GM23338 (cell line): ENCODE measurements around the gene COPB2. TPM values are rescaled to one million over a fixed set of nuclear protein-coding genes. Genes with fewer than 3 reads are reported as not detected.

Experiments
- ATAC-seq: fragments of 200-7000 bp; cut with Tn5 transposase; 3 replicates; pipeline ENCODE4 v1.9.1; 2020
- DNase-seq: peaks from one replicate; pipeline ENCODE4 v3.0.0-alpha.2; 2015; ENCODE audit warnings: low spot score
- H2AFZ ChIP-seq: fragments of 200-600 bp; sonication (generic); 2 replicates; pipeline ENCODE4 v1.8.0; 2016; ENCODE audit warnings: antibody characterized with exemption, mild to moderate bottlenecking, moderate library complexity
- H3F3A ChIP-seq: fragments of 200-600 bp; sonication (generic); replicated peaks from 2 replicates; pipeline ENCODE4 v1.8.0; 2017; ENCODE audit warnings: antibody characterized with exemption, mixed run types, low read depth
- H3K27ac ChIP-seq: fragments of 200-600 bp; sonication (generic); 2 replicates; pipeline ENCODE4 v1.6.1; 2016; ENCODE audit warnings: low read depth
- H3K27me3 ChIP-seq: fragments of 200-600 bp; sonication (generic); 2 replicates; pipeline ENCODE4 v1.8.0; 2016; ENCODE audit warnings: mild to moderate bottlenecking, mixed run types, moderate library complexity; ENCODE audit not compliant: insufficient read depth
- H3K36me3 ChIP-seq: fragments of 200-600 bp; sonication (generic); 2 replicates; pipeline ENCODE4 v1.8.0; 2016; ENCODE audit warnings: mild to moderate bottlenecking; ENCODE audit not compliant: insufficient read depth
- H3K4me1 ChIP-seq: fragments of 200-600 bp; sonication (generic); 2 replicates; pipeline ENCODE4 v1.8.0; 2016; ENCODE audit warnings: mild to moderate bottlenecking, moderate library complexity; ENCODE audit not compliant: insufficient read depth
- H3K4me2 ChIP-seq: fragments of 200-600 bp; sonication (generic); 2 replicates; pipeline ENCODE4 v1.7.1; 2017; ENCODE audit warnings: mixed run types
- H3K4me3 ChIP-seq: fragments of 200-600 bp; sonication (generic); 2 replicates; pipeline ENCODE4 v1.6.1; 2016; ENCODE audit warnings: mixed run types
- H3K79me2 ChIP-seq: fragments of 200-600 bp; sonication (generic); replicated peaks from 2 replicates; pipeline ENCODE4 v1.8.0; 2017; ENCODE audit warnings: mild to moderate bottlenecking; ENCODE audit not compliant: insufficient read depth
- H3K9me2 ChIP-seq: fragments of 200-600 bp; sonication (generic); 2 replicates; pipeline ENCODE4 v1.8.0; 2017; ENCODE audit not compliant: insufficient read depth
- H4K20me1 ChIP-seq: fragments of 200-600 bp; sonication (generic); replicated peaks from 2 replicates; pipeline ENCODE4 v1.8.0; 2017; ENCODE audit warnings: mild to moderate bottlenecking; ENCODE audit not compliant: insufficient read depth
- H3K27ac Mint-ChIP-seq: 2 replicates; pipeline ENCODE4 v1.8.0; 2020; ENCODE audit warnings: inconsistent platforms, mild to moderate bottlenecking, moderate library complexity, mixed read lengths
- H3K27me3 Mint-ChIP-seq: 3 replicates; pipeline ENCODE4 v1.8.0; 2022; ENCODE audit warnings: low read depth, mild to moderate bottlenecking, moderate library complexity, mixed read lengths, inconsistent platforms; ENCODE audit not compliant: insufficient read depth, poor library complexity
- H3K36me3 Mint-ChIP-seq: 3 replicates; pipeline ENCODE4 v1.8.0; 2021; ENCODE audit warnings: low read depth, mild to moderate bottlenecking, inconsistent platforms, moderate library complexity, mixed read lengths
- H3K4me1 Mint-ChIP-seq: 3 replicates; pipeline ENCODE4 v1.8.0; 2020; ENCODE audit warnings: mild to moderate bottlenecking, inconsistent platforms, mixed read lengths
- H3K4me3 Mint-ChIP-seq: 3 replicates; pipeline ENCODE4 v1.8.0; 2021; ENCODE audit warnings: moderate library complexity, mild to moderate bottlenecking, inconsistent platforms, mixed read lengths
- H3K9me3 Mint-ChIP-seq: 3 replicates; pipeline ENCODE4 v1.8.0; 2020; ENCODE audit warnings: moderate library complexity, mild to moderate bottlenecking, inconsistent platforms, mixed read lengths
- CREB1 ChIP-seq: fragments of 250-450 bp; sonication (Bioruptor Pico); IDR thresholded peaks from 2 replicates; pipeline ENCODE4 v1.5.0; 2020; ENCODE audit warnings: low read depth, mild to moderate bottlenecking, moderate library complexity
- CTCF ChIP-seq, 2 experiments: fragments of 200-600 bp in 1 of 2; sonication (generic) in 1 of 2; conservative IDR thresholded peaks; 2 replicates each; pipeline versions ENCODE4 v1.5.1 to v1.6.1; 2016 to 2017; ENCODE audit warnings: antibody characterized with exemption in 2 of 2, low read depth in 2 of 2, mild to moderate bottlenecking in 2 of 2, moderate library complexity in 1 of 2
- ETS1 ChIP-seq: IDR thresholded peaks from 2 replicates; pipeline ENCODE4 v1.6.1; 2016; ENCODE audit warnings: antibody characterized with exemption
- EZH2 ChIP-seq: fragments of 200-600 bp; sonication (generic); IDR thresholded peaks from one replicate; pipeline ENCODE4 v1.8.0; 2017; ENCODE audit warnings: antibody characterized with exemption, mild to moderate bottlenecking, low read depth; ENCODE audit not compliant: unreplicated experiment
- EZH2phosphoT487 ChIP-seq: fragments of 200-600 bp; sonication (generic); IDR thresholded peaks from one replicate; pipeline ENCODE4 v1.8.1; 2018; ENCODE audit warnings: antibody characterized with exemption; ENCODE audit not compliant: unreplicated experiment
- JUNB ChIP-seq: IDR thresholded peaks from one replicate; pipeline ENCODE4 v1.6.1; 2016; ENCODE audit warnings: antibody characterized with exemption; ENCODE audit not compliant: unreplicated experiment
- NANOG ChIP-seq: IDR thresholded peaks from 2 replicates; pipeline ENCODE4 v1.6.1; 2016; ENCODE audit warnings: antibody characterized with exemption, borderline replicate concordance
- POLR2AphosphoS5 ChIP-seq: IDR thresholded peaks from 2 replicates; pipeline ENCODE4 v1.6.1; 2016; ENCODE audit warnings: antibody characterized with exemption, low read depth
- STAT1 ChIP-seq: IDR thresholded peaks from one replicate; pipeline ENCODE4 v1.6.1; 2016; ENCODE audit warnings: antibody characterized with exemption; ENCODE audit not compliant: unreplicated experiment
- ZNF114 ChIP-seq: fragments of 250-450 bp; sonication (Bioruptor Pico); IDR thresholded peaks from 2 replicates; pipeline ENCODE4 v1.5.0; 2020; ENCODE audit warnings: mild to moderate bottlenecking, moderate library complexity
- ZNF331 ChIP-seq: fragments of 250-450 bp; sonication (Bioruptor Pico); IDR thresholded peaks from 2 replicates; pipeline ENCODE4 v1.5.0; 2020; ENCODE audit warnings: low read depth, mild to moderate bottlenecking, moderate library complexity
- ZNF462 ChIP-seq: fragments of 250-450 bp; sonication (Bioruptor Pico); IDR thresholded peaks from 2 replicates; pipeline ENCODE4 v1.5.0; 2020; ENCODE audit warnings: mild to moderate bottlenecking, moderate library complexity
- polyA plus RNA-seq: library from polyadenylated mRNA; unstranded; fragments of >200 nt; fragmentation: Nextera tagmentation; extraction: Ambion mirVana; gene quantifications from 2 replicates; pipeline ENCODE4 v1.2.1, GENCODE V29; 2016
- total RNA-seq: library from RNA; depleted of rRNA; stranded (reverse); fragments of >200 nt; shearing (Covaris generic); gene quantifications from 2 replicates; pipeline ENCODE4 v1.2.3, GENCODE V29; 2014
- TF ChIP-seq, protein P1 (sequence below): IDR thresholded peaks from one replicate; pipeline ENCODE4 v1.6.1; 2018; ENCODE audit warnings: antibody characterized with exemption; ENCODE audit not compliant: unreplicated experiment

COPB2 gene
- total and polyA plus RNA-seq, 2 experiments from 2014 or later = 48.2 to 89.1 TPM

- H2AFZ ChIP-seq = no peak overlapping the region
- H3K79me2 ChIP-seq = no peaks in the 10 kb centered on the region
- H3K27me3 ChIP-seq = no peaks in the 10 kb centered on the region
- no peaks in the 10 kb centered on the region; the same call in 1 of the 2 replicates for H3K4me1 ChIP-seq
- DNase-seq (no peak), ATAC-seq (no peak)
- no peak overlapping the region for H3K27ac ChIP-seq
- Mint-ChIP-seq H3K27ac (no peak overlapping the region), H3K4me1 (peaks cover 7% of the 10 kb centered on the region; the same call in 1 of the 3 replicates), H3K4me3 (no peak overlapping the region), H3K27me3 (no peaks in the 10 kb centered on the region), H3K9me3 (no peaks in the 10 kb centered on the region), H3K36me3 (no peaks in the 10 kb centered on the region)
- H3F3A ChIP-seq = no peaks in the 10 kb centered on the region
- no peaks in the 10 kb centered on the region for H3K36me3 ChIP-seq
- no peak overlapping the region for H3K4me2 ChIP-seq
- no peak for TF ChIP-seq NANOG
- no peak for TF ChIP-seq POLR2AphosphoS5
- TF ChIP-seq ZNF114 (CRISPR knock-in tag) = no peak
- no peak for TF ChIP-seq ZNF331 (CRISPR knock-in tag)
- no peak for TF ChIP-seq EZH2
- TF ChIP-seq ETS1 = no peak
- TF ChIP-seq, protein P1, sequence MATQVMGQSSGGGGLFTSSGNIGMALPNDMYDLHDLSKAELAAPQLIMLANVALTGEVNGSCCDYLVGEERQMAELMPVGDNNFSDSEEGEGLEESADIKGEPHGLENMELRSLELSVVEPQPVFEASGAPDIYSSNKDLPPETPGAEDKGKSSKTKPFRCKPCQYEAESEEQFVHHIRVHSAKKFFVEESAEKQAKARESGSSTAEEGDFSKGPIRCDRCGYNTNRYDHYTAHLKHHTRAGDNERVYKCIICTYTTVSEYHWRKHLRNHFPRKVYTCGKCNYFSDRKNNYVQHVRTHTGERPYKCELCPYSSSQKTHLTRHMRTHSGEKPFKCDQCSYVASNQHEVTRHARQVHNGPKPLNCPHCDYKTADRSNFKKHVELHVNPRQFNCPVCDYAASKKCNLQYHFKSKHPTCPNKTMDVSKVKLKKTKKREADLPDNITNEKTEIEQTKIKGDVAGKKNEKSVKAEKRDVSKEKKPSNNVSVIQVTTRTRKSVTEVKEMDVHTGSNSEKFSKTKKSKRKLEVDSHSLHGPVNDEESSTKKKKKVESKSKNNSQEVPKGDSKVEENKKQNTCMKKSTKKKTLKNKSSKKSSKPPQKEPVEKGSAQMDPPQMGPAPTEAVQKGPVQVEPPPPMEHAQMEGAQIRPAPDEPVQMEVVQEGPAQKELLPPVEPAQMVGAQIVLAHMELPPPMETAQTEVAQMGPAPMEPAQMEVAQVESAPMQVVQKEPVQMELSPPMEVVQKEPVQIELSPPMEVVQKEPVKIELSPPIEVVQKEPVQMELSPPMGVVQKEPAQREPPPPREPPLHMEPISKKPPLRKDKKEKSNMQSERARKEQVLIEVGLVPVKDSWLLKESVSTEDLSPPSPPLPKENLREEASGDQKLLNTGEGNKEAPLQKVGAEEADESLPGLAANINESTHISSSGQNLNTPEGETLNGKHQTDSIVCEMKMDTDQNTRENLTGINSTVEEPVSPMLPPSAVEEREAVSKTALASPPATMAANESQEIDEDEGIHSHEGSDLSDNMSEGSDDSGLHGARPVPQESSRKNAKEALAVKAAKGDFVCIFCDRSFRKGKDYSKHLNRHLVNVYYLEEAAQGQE = no peak
- no peak for TF ChIP-seq ZNF462 (CRISPR knock-in tag)
- TF ChIP-seq CREB1 (CRISPR knock-in tag) = no peak
- TF ChIP-seq CTCF (conservative IDR thresholded peaks at IDR 0.05; ENCODE audit: low read depth in 2 of 2) = no peak
- TF ChIP-seq JUNB = no peak
- no peak for TF ChIP-seq EZH2phosphoT487
- TF ChIP-seq STAT1 = no peak
- no peaks in the 10 kb centered on the region for H4K20me1 ChIP-seq
- no peak overlapping the region for H3K4me3 ChIP-seq
- no peaks in the 10 kb centered on the region for H3K9me2 ChIP-seq
Measured at GRCh38 chr3:139433089-139433488, 43.6 kb upstream of the COPB2 start.
